CD14-positive monocyte (primary cell): Measurements from ENCODE around the gene SPRR2E. TPM values are rescaled to one million over a fixed set of nuclear protein-coding genes. Genes with fewer than 3 reads are reported as not detected.

Experiments
- DNase-seq, 3 donors: peaks; one replicate each; pipeline ENCODE4 v3.0.0-alpha.2; 2011 to 2022
- H2AFZ ChIP-seq: 2 replicates; pipeline ENCODE4 v1.6.0; 2012; ENCODE audit warnings: mild to moderate bottlenecking, low read depth, low read length, inconsistent platforms; ENCODE audit not compliant: insufficient read depth, poor library complexity, severe bottlenecking
- H3K27ac ChIP-seq, 2 donors: 1 replicate in 1 of 2; 2 replicates in 1 of 2; pipeline ENCODE4 v1.5.1; 2012 to 2013; ENCODE audit warnings: low read length in 2 of 2, control low read depth in 1 of 2, inconsistent platforms in 1 of 2, low read depth in 1 of 2, mild to moderate bottlenecking in 1 of 2
- H3K27me3 ChIP-seq, 2 donors: one replicate each; pipeline versions ENCODE4 v1.6.0 to v1.6.1; 2011 to 2013; ENCODE audit warnings: low read length in 2 of 2; ENCODE audit not compliant: control insufficient read depth in 2 of 2, insufficient read depth in 2 of 2
- H3K36me3 ChIP-seq, 2 donors: replicated peaks in 1 of 2; 1 replicate in 1 of 2; 2 replicates in 1 of 2; pipeline versions ENCODE4 v1.5.1 to v1.6.1; 2012 to 2013; ENCODE audit warnings: low read length in 2 of 2, control low read depth in 1 of 2, inconsistent platforms in 1 of 2, mild to moderate bottlenecking in 1 of 2; ENCODE audit not compliant: insufficient read depth in 2 of 2, control insufficient read depth in 1 of 2
- H3K4me1 ChIP-seq, 2 donors: 1 replicate in 1 of 2; 2 replicates in 1 of 2; pipeline versions ENCODE4 v1.5.1 to v1.6.1; 2012 to 2013; ENCODE audit warnings: low read length in 2 of 2, control low read depth in 1 of 2, inconsistent platforms in 1 of 2, mild to moderate bottlenecking in 1 of 2, moderate library complexity in 1 of 2; ENCODE audit not compliant: insufficient read depth in 2 of 2, control insufficient read depth in 1 of 2
- H3K4me2 ChIP-seq: replicated peaks from 2 replicates; pipeline ENCODE3; 2012; ENCODE audit warnings: low read length, moderate library complexity, mild to moderate bottlenecking; ENCODE audit not compliant: poor library complexity, severe bottlenecking; ENCODE audit errors: extremely low read depth
- H3K4me3 ChIP-seq, 3 experiments: fragments of 200-600 bp in 1 of 3; sonication (generic) in 1 of 3; replicated peaks in 1 of 3; 1 replicate in 2 of 3; 2 replicates in 1 of 3; pipeline ENCODE4 v1.5.1; 2011 to 2013; ENCODE audit warnings: low read length in 3 of 3, mild to moderate bottlenecking in 3 of 3, control low read depth in 2 of 3, low read depth in 2 of 3, inconsistent platforms in 1 of 3, moderate library complexity in 1 of 3
- H3K79me2 ChIP-seq: 2 replicates; pipeline ENCODE4 v1.6.0; 2012; ENCODE audit warnings: mild to moderate bottlenecking, control low read depth, inconsistent platforms, low read length, moderate library complexity; ENCODE audit not compliant: insufficient read depth
- H3K9ac ChIP-seq: 2 replicates; pipeline ENCODE4 v1.6.0; 2017; ENCODE audit warnings: low read length, mild to moderate bottlenecking; ENCODE audit not compliant: insufficient read depth, poor library complexity, severe bottlenecking
- H3K9me3 ChIP-seq, 2 donors: replicated peaks in 1 of 2; 1 replicate in 1 of 2; 2 replicates in 1 of 2; pipeline versions ENCODE4 v1.5.1 to v1.6.1; 2012 to 2013; ENCODE audit warnings: low read length in 2 of 2, control low read depth in 1 of 2; ENCODE audit not compliant: control insufficient read depth in 1 of 2, insufficient read depth in 1 of 2
- H4K20me1 ChIP-seq: 2 replicates; pipeline ENCODE4 v1.6.0; 2012; ENCODE audit warnings: mild to moderate bottlenecking, low read length, control low read depth, moderate library complexity; ENCODE audit not compliant: insufficient read depth
- H3K27ac Mint-ChIP-seq, 7 donors: one replicate each; pipeline ENCODE4 v1.8.0; 2020; ENCODE audit warnings: mild to moderate bottlenecking in 7 of 7, mixed read lengths in 7 of 7, moderate library complexity in 6 of 7, inconsistent platforms in 2 of 7
- H3K27me3 Mint-ChIP-seq, 3 donors: one replicate each; pipeline ENCODE4 v1.8.0; 2021 to 2022; ENCODE audit warnings: low read depth in 3 of 3, mild to moderate bottlenecking in 3 of 3, mixed read lengths in 3 of 3, moderate library complexity in 3 of 3, inconsistent platforms in 1 of 3
- H3K36me3 Mint-ChIP-seq, 2 donors: one replicate each; pipeline ENCODE4 v1.8.0; 2020; ENCODE audit warnings: mixed read lengths in 2 of 2, inconsistent platforms in 1 of 2, mild to moderate bottlenecking in 1 of 2
- H3K4me1 Mint-ChIP-seq: one replicate; pipeline ENCODE4 v1.8.0; 2020; ENCODE audit warnings: mild to moderate bottlenecking, mixed read lengths
- H3K4me3 Mint-ChIP-seq, 2 donors: one replicate each; pipeline ENCODE4 v1.8.0; 2020; ENCODE audit warnings: mild to moderate bottlenecking in 2 of 2, mixed read lengths in 2 of 2, moderate library complexity in 1 of 2
- H3K9me3 Mint-ChIP-seq, 7 donors: one replicate each; pipeline ENCODE4 v1.8.0; 2020 to 2022; ENCODE audit warnings: mixed read lengths in 7 of 7, mild to moderate bottlenecking in 6 of 7, moderate library complexity in 6 of 7, inconsistent platforms in 2 of 7
- WGBS: methylation state at CpG from one replicate; pipeline ENCODE4 v1.1.5; 2013; ENCODE audit warnings: missing lambda C conversion rate; ENCODE audit not compliant: insufficient coverage; 5-methylcytosine and 5-hydroxymethylcytosine counted together
- intact Hi-C, 2 donors: fragments of 100-400 bp; cut with micrococcal nuclease; formaldehyde crosslinking; loops; one replicate each; pipeline versions ENCODE4 v1.15.0 to v1.15.1; 2023
- polyA plus RNA-seq, 3 donors: library from polyadenylated mRNA; depleted of rRNA in 1 of 3; unstranded in 2 of 3; stranded (reverse) in 1 of 3; fragments of 300-500 nt in 2 of 3; fragments of >200 nt in 1 of 3; fragmentation: Illumina TruSeq in 2 of 3; gene quantifications; 1 replicate in 2 of 3; 2 replicates in 1 of 3; pipeline ENCODE4 v1.2.3, GENCODE V29; 2012 to 2021
- TF ChIP-seq, protein P1 (sequence below): fragments of 200-600 bp; IDR thresholded peaks from one replicate; pipeline ENCODE4 v1.8.0; 2022; ENCODE audit warnings: antibody characterized with exemption, mild to moderate bottlenecking

Gene SPRR2E
- polyA plus RNA-seq, 3 donors, result not detected

DNA sequence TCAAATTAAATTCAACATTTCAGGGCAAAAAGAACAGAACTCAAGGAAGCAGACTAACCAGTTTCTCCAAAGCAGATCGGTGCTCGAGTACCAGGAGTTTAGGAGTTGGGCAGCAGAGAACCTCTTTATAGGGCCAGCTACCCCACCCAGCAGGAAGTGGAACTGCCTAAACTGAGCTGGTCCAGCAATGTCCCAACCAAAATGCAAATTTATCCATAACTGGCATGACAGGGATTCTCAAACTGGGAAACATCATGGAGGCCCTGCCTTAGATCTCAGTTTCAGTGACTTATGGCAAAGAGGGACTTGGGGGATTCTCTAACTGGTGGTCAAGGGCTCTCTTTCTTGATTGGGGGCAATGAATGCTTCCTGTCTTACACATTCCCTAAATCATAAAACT lies 22.8 kb downstream of the SPRR2E start, which contains the start of gene SPRR2B:
SPRR2B (minus strand) TSS at position 101 of the 400 bp plus-strand sequence. CDS start 772 bp downstream, outside the sequence.
- Histone ChIP-seq H3K9me3 (no peaks in the 10 kb centered on the region), H2AFZ (no peak within 1 kb of the TSS), H3K9ac (no peak within 1 kb of the TSS), H4K20me1 (no peaks in the 10 kb centered on the region), H3K79me2 (no peaks in the 10 kb centered on the region), H3K4me3 (no peak within 1 kb of the TSS), H3K27ac (no peak within 1 kb of the TSS), H3K27me3 (no peaks in the 10 kb centered on the region), H3K4me1 (no peaks in the 10 kb centered on the region), H3K36me3 (no peaks in the 10 kb centered on the region), H3K4me2 (no peak within 1 kb of the TSS)
- TF ChIP-seq, protein P1, sequence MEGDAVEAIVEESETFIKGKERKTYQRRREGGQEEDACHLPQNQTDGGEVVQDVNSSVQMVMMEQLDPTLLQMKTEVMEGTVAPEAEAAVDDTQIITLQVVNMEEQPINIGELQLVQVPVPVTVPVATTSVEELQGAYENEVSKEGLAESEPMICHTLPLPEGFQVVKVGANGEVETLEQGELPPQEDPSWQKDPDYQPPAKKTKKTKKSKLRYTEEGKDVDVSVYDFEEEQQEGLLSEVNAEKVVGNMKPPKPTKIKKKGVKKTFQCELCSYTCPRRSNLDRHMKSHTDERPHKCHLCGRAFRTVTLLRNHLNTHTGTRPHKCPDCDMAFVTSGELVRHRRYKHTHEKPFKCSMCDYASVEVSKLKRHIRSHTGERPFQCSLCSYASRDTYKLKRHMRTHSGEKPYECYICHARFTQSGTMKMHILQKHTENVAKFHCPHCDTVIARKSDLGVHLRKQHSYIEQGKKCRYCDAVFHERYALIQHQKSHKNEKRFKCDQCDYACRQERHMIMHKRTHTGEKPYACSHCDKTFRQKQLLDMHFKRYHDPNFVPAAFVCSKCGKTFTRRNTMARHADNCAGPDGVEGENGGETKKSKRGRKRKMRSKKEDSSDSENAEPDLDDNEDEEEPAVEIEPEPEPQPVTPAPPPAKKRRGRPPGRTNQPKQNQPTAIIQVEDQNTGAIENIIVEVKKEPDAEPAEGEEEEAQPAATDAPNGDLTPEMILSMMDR, result no peak
- Mint-ChIP-seq H3K4me3 (no peak within 1 kb of the TSS), H3K9me3 (no peaks in the 10 kb centered on the region), H3K27ac (no peak within 1 kb of the TSS), H3K27me3 (peaks cover 3 to 7% (median 7%) of the 10 kb centered on the region in 3 donors), H3K4me1 (no peaks in the 10 kb centered on the region), H3K36me3 (no peaks in the 10 kb centered on the region)
- no peak for DNase-seq
- 100% methylated on average over 2 of the region's 2 CpGs for WGBS
- intact Hi-C loops, result no loop called here

DNA sequence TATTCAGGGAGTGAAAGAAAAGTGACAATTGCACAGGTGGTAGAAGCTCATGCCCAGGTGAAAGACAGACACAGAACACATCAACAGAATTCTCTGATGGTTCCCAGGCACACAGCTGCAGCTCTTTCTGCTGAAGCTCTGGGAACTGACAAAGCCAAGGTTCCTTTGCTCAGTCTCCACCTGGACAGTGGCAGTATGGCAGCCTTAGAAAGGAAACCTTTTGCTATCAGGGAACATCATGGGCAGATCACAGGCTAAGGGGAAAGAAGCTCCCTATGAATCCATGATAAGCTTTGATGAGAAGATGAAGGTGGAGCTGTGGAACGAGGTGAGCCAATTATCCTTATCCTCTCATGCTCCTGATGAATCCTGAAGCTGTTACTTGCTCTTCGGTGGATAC lies 24.1 kb downstream of the SPRR2E start:
- Histone ChIP-seq H3K4me3 (no peak overlapping the region), H3K9ac (no peak overlapping the region), H4K20me1 (no peaks in the 10 kb centered on the region), H2AFZ (no peak overlapping the region), H3K9me3 (no peaks in the 10 kb centered on the region), H3K4me2 (no peak overlapping the region), H3K4me1 (no peaks in the 10 kb centered on the region), H3K27me3 (no peaks in the 10 kb centered on the region), H3K27ac (no peak overlapping the region), H3K36me3 (no peaks in the 10 kb centered on the region), H3K79me2 (no peaks in the 10 kb centered on the region)
- Mint-ChIP-seq H3K4me3 (no peak overlapping the region), H3K9me3 (no peaks in the 10 kb centered on the region), H3K4me1 (no peaks in the 10 kb centered on the region), H3K27me3 (peaks cover 4 to 7% (median 7%) of the 10 kb centered on the region in 3 donors), H3K27ac (no peak overlapping the region), H3K36me3 (no peaks in the 10 kb centered on the region)
- intact Hi-C loops, result no loop called here
- TF ChIP-seq, protein P1, result no peak
- WGBS, result no CpG with 5 or more reads among the region's 2 CpGs
- DNase-seq, result no peak
